RPMI7951 (cell line): ENCODE results near the gene IGF1R. TPM values are rescaled to one million over a fixed set of nuclear protein-coding genes. Genes with fewer than 3 reads are reported as not detected.
"Not testable (repeated sequence)": the region's sequence is repeated elsewhere in the genome, so short reads cannot be mapped to it uniquely, and the experiment has no call there.

Experiments used
- DNase-seq: peaks from one replicate; pipeline ENCODE4 v3.0.0-alpha.2; 2012; ENCODE audit warnings: low read depth
- total RNA-seq: library from RNA; depleted of rRNA; stranded (reverse); fragments of >200 nt; shearing (Covaris generic); gene quantifications from 2 replicates; pipeline ENCODE4 v1.2.3, GENCODE V29; 2014

IGF1R gene
- total RNA-seq, 1 experiment from 2014 or later: 3.0 TPM

DNA sequence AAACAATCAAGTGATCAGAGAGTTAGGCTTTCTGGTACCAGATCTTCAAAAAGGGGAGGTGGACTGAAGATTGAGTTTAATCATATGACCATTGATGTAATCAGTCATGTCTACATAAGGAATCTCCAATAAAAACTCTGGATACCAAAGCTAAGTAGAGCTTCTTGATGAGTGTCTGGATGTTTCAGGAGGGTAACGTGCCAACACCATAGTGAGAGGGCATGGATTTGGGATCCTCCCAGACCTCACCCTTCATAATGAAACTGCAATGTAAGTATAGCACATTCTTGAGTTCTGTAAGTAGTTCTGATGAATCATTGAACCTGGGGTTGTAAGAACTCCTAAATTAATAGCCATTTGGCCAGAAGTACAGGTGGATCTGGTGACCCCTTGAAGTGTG lies 337.9 kb downstream of the IGF1R start:
- DNase-seq: no peak

DNA sequence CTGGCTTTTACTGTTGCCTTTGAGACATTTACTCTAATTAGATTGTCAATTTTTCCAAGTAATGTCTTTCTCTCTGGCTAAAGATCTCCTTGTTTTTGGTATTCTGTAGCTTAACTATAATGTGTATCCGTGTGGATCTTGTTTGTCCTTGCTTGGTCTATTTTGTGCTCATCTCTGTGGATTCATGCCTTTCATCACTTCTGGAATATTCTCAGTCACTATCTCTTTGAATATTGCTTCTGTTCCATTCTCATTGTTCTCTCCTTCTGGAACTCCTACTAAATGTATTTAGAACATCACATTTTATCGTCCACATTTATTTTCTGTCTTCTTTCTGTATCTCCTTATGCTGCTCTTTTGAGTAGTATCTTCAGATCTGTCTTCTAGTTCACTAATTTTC lies 346.6 kb downstream of the IGF1R start:
- no peak for DNase-seq

DNA sequence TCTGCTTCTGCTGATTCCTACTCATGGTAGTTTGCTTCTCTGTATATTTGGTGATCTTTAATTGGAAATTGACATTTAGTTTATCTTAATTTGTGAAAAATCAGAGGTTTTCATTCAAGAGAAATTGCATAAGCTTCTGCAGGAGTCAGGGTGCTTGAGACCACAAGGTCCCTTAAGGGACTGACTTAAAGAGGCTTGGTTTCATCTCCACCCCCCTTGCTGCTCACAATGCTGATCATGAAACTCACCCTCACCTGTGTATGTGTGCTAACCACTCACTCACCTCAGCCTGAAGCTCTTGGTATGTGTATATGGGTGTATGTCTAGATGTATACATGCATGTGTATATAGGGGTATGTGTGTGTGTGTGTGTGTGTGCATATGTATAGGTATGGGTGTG lies 347.8 kb downstream of the IGF1R start:
- DNase-seq: no peak

DNA sequence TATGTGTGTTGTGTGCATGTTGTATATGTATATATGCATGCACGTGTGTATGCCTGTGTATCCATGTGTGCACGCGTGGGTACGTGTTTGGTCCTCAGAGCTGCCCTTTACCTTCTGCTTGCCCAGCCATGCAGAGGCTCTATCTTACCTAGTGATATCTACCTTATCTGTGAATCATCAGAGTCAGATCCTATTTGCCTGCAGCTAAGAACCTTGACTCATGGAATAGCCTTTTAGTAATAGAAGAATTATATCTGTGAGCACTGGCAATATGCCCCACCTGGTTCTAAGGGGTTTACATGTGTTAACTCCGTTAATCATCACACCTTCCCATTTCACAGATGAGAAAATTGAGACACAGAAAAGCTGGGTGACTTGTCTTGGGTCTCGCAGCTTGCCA lies 348.3 kb downstream of the IGF1R start:
- DNase-seq: no peak

DNA sequence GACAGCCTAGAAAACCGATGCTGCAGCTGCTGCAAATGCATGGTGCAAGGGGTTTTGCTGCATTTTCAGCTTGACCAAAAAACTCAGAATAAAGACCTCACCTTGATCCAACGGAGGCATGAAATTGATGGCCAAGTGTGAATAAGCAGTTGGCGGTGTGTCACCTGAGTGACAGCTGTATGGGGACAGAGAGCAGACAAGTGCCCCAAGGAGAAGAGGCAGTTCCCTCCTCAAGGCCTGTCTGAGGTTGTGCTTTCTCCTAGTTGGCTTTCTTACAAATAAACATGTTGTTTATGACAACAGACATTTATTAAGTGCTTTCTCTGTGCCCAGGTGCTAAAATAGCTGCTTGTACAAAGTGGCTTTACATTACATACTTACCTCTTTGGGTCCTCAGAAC lies 349.0 kb downstream of the IGF1R start:
- DNase-seq: no peak

DNA sequence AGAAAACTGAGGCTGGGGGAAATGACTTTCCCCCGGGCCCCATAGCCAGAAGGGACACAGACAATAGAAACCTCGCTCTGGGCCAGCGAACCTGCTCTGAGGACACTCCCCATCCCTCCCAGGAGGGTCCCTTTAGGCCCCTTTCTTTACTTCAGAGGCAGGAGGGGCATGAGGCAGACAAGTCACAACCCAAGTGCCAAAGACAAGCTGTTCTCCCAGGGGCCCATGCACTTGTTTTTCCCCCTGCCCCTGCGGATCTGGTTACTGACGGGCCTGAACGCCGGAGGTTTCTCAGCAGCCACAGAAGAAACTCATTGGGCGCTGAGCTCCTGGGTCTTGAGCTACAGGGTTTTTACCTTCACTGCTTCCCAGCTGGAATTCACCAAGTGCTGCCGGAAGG lies 349.4 kb downstream of the IGF1R start:
- DNase-seq: no peak

DNA sequence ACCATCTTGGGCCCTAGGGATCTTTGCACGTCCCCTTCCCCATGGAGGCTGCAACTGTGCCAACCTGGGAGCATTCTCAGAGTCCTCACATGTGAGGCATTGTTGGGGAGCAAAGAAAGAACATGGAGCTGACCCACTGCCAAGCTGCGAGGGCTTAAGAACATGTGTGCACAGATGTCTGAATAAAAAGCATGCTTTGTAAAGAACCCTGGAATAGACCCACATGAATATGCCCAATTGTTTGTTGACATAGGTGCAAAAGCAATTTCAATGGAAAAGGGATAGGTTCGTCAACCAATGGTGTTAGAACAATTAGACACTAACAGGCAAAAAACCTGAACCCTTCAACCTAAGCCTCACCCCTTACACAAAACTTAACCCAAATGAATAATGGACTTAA lies 349.9 kb downstream of the IGF1R start:
- no peak for DNase-seq

DNA sequence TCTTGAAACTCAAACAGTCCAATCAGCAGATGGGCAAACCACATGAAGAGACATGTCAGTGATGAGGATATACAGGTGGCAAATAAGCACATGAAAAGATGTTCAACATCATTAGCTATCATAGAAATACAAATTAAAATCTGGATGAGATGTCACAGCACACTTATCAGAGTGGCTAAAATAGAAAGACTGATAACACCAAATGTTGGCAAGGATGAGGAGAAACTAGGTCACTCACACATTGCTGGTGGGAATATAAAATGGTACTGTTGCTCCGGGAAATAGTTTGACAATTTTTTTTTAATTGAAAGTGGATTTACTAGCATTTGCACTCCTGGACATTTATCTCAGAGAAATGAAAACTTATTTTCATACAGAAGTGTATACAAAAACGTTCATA lies 350.9 kb downstream of the IGF1R start:
- DNase-seq: no peak

DNA sequence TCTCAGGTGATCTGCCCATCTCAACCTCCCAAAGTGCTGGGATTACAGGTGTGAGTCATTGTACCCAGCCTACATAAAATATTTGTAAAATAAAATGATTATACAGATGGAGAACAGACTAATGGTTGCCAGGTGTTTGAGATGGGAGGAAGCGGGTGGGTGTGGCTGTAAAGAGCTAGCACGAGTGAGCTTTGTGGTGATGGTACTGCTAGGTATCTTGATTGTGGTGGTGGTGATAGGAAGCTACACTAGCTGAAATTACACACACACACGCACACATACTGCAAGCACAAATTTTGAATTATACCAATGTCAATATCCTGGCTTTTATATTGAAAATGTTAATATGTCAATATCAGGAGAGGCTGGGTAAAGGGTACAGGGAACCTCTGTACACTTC lies 353.9 kb downstream of the IGF1R start:
- DNase-seq: no peak

DNA sequence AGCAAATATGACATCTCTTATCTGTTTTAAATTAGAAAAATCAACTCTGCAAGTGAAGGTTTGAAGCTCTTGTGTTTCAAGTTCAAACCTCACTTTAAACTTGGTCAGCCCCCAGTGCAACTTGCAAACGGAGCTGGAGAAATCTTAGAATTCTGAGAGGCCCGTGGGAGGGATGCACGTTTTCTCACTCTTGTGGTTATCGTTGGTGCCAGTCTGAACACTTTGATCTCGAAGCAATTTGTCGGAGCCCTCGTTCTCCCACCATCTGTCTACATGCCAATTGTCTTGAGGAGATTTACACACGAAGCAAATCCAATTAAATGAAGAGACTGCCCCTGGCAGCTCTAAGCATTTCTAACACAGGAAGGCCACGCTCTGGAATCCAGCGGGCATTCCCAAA lies 355.0 kb downstream of the IGF1R start:
- DNase-seq: not testable (repeated sequence)

DNA sequence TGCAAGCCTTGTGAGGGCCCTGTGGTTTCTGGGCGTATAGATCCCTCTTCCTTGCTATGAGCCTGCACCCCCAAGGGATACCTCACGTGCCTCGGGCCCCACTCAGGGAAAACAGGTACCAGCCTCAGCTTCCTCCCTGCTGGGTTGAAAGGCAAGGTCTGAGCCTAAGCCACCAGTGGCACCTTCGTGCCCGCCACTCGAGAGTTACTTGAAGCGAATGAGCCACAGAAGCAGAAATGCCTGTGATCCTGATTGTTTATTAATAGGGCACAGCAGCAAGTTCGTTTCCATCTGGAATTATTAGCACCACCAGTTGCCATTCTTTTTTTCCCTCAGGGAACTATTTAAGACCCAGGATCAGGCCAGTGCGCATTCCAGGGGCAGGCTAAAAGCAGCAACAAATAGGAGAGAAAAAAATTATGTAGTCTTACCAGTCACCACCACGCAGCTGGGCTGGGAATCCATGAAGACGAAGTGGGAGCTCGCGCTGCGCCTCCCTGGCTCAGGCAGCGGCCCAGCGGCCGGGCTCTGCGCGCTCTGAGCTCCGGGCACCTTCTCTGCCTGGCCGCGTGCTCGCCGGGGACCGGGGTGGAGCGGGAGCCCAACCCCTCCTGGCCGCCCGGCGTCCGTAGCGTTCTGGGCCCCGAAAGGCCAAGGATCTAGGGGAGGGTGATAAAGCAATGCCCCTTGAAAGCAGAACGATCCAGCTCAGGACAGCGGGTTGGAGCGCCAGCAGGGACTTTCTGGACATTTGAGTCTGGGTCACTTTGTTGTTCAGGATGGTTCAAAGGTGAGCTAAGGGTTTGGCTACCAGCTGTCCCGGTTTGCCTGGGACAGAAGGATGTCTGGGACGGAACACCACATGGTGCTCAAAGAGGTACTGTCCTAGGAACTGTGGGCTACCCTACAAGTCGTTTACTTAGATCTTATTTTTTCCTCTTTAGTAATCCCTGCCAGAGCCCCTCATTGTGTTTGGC lies 356.9 kb downstream of the IGF1R start:
- DNase-seq: not testable (repeated sequence)

DNA sequence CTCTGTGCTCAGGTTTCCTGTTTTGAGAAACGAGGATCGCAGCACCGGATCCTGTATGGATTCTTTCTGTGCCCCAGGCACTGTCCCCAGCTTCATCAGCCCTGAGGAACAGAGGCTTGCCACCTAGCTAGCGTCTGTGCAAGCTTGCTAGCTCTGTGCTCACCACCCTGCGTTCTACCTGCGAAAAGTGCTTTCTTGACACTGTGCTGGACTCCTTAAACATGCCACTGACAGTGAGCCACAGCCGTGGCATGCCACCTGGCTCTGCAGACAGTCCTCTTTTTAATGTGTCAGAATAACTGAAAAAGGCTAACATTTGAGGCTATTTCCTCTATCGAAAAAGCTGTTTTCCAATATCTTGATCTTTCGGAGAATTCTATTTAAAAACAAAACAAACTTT lies 357.8 kb downstream of the IGF1R start:
- no peak for DNase-seq

DNA sequence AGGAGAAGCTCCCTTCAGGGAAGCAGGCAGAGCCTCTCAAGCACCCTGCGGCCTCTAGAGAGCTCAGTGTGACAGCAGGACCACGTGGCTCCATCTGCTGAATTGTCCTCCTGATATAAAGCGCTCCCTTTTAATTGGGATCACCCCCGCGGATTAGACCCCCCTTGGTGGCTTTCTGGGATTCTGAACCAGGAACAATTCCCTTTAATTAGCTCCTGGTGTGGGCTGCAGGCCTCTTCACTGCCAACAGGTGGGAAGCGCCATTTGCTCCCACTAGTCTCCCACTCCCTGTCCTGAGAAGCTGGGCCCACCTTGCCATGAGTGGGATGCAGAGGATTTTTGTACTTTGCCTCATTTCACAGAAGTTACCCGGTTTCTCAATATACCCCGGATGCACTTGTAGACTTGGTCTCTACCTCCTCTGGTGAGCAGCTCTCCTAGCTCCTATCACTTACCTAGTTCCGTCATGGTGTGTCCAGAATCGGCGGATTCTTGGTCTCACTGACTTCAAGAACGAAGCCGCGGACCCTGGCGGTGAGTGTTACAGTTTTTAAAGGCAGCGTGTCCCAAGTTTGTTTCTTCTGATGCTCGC lies 358.7 kb downstream of the IGF1R start:
- DNase-seq: no peak

DNA sequence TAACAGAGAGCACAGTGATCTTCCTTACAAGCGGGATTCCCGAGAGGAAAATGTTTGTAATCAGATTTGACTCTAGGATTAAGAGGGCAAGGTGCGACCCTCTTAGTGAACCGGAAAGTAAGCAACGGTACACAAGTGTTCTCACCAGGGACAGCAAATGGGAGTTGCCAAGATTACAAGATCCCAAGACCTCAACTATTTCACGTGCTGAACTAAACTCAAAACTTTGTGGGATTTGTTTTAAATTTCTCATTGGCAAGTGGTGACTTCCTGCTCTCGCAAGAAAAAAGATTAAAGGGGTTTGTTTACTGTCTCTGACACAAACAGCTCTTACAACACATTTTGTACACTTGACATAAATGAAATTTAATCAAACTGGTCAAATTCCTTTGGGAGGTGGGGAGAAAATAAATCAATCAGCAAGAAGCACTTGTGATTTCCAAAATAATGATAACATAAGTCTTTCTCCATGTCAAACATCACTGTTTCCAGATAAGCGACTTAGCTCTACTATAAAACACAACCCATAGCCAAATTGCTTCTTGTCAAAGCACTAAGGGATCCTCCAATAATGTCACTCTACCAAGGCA lies 361.5 kb downstream of the IGF1R start:
- no peak for DNase-seq

DNA sequence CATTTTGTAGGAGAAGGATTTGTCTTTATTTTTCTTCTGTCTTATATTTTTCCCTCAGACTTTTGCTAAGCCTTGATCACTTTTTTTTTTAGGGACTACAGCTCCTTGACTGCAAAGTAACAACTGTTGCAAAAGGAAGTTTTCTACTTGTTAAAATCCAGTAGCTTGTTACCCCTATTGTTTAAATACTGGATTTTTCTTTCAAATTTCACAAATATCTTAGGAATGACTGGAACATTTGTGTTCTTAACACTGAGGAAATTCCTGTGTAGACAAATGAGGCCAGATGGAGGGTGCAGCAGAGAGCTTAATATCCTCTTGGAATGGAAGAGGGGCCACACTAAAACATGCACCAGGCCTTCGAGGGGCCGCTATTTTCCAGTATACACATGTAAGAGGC lies 362.4 kb downstream of the IGF1R start:
- no peak for DNase-seq
